GM12872 (cell line): ENCODE measurements around the gene RHBDL2.

Experiments used
- CTCF ChIP-seq: IDR thresholded peaks from 3 replicates; pipeline ENCODE4 v1.5.1; 2011; ENCODE audit warnings: low read depth, mild to moderate bottlenecking, low read length, moderate library complexity; ENCODE audit not compliant: insufficient read depth

Gene RHBDL2

GRCh38 chr1:38905985-38906384 is 35.6 kb downstream of the RHBDL2 start:
- TF ChIP-seq CTCF: no peak

GRCh38 chr1:38899560-38899959 is 42.1 kb downstream of the RHBDL2 start:
- no peak for TF ChIP-seq CTCF

- TF ChIP-seq CTCF: no peak
Measured at GRCh38 chr1:38898653-38899230, 42.9 kb downstream of the RHBDL2 start.

- TF ChIP-seq CTCF: no peak
Measured at GRCh38 chr1:38896169-38896568, 45.5 kb downstream of the RHBDL2 start.

GRCh38 chr1:38892976-38893375 is 48.7 kb downstream of the RHBDL2 start:
- TF ChIP-seq CTCF: no peak

- TF ChIP-seq CTCF: 0 out of 3 replicates have a peak, but pooled peaks have one; percentile 15
Measured at GRCh38 chr1:38891753-38892152, 49.9 kb downstream of the RHBDL2 start.

GRCh38 chr1:38889589-38889988 is 52.0 kb downstream of the RHBDL2 start:
- no peak for TF ChIP-seq CTCF
